ENCODE data around the gene DHX38. TPM values are rescaled to one million over a fixed set of nuclear protein-coding genes. Genes with fewer than 3 reads are reported as not detected.

The DHX38 gene
- total and polyA plus RNA-seq, 2 of the 13 experiments (the other 11 are each of a cell fraction or from before 2014, with no cell fraction given), result 54.4 to 85.9 TPM

DNA sequence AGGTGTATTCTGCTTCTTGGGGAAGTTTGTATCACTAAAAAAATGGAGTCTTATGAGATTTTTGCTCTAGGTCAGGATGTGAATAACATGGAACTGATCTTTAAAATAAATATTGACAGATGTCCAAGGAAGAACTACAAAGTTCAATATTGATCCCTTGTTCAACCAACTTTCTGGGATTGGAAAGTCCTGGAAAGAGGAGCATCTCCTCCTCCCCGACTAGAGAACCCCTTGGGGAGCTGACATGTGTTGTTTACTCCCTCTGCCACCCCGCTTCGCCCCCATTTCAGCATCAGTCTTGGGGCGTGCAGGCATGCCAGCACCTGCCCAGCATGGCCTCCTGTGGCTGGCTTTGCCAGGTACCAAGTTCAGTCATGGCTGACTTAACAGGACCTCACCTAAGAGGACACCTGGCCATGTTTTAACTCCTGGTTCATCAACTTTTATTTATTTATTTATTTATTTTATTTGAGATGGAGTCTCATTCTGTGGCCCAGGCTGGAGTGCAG, 44.5 kb downstream of the DHX38 start (continued):
- TF ChIP-seq, protein P1, sequence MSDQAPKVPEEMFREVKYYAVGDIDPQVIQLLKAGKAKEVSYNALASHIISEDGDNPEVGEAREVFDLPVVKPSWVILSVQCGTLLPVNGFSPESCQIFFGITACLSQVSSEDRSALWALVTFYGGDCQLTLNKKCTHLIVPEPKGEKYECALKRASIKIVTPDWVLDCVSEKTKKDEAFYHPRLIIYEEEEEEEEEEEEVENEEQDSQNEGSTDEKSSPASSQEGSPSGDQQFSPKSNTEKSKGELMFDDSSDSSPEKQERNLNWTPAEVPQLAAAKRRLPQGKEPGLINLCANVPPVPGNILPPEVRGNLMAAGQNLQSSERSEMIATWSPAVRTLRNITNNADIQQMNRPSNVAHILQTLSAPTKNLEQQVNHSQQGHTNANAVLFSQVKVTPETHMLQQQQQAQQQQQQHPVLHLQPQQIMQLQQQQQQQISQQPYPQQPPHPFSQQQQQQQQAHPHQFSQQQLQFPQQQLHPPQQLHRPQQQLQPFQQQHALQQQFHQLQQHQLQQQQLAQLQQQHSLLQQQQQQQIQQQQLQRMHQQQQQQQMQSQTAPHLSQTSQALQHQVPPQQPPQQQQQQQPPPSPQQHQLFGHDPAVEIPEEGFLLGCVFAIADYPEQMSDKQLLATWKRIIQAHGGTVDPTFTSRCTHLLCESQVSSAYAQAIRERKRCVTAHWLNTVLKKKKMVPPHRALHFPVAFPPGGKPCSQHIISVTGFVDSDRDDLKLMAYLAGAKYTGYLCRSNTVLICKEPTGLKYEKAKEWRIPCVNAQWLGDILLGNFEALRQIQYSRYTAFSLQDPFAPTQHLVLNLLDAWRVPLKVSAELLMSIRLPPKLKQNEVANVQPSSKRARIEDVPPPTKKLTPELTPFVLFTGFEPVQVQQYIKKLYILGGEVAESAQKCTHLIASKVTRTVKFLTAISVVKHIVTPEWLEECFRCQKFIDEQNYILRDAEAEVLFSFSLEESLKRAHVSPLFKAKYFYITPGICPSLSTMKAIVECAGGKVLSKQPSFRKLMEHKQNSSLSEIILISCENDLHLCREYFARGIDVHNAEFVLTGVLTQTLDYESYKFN (CRISPR knock-in tag; conservative IDR thresholded peaks at IDR 0.05), result peak; percentile 81
- TF ChIP-seq MIXL1 (CRISPR knock-in tag; IDR thresholded peaks at IDR 0.05) (0 out of 2 replicates have a peak, but pooled peaks have one; percentile 29), POLR2AphosphoS2 (IDR thresholded peaks at IDR 0.05; ENCODE audit: low read depth, low read length) (no peak), ONECUT2 (CRISPR knock-in tag; IDR thresholded peaks at IDR 0.05) (peak; percentile 87), RCOR2 (CRISPR knock-in tag; IDR thresholded peaks at IDR 0.05) (0 out of 2 replicates have a peak, but pooled peaks have one; percentile 18), HDAC2 (CRISPR knock-in tag; IDR thresholded peaks at IDR 0.05) (peak; percentile 15; the same call in 1 of the 2 replicates), ZSCAN21 (CRISPR knock-in tag; IDR thresholded peaks at IDR 0.05; ENCODE audit: borderline replicate concordance) (no peak), RFX5 (IDR thresholded peaks at IDR 0.05; ENCODE audit: low read depth, low read length) (no peak), MEIS2 (CRISPR knock-in tag; IDR thresholded peaks at IDR 0.05) (no peak), BCL6 (CRISPR knock-in tag; IDR thresholded peaks at IDR 0.05) (peak; percentile 96), ELF1 (CRISPR knock-in tag; IDR thresholded peaks at IDR 0.05) (no peak)
- TF ChIP-seq, protein P2, sequence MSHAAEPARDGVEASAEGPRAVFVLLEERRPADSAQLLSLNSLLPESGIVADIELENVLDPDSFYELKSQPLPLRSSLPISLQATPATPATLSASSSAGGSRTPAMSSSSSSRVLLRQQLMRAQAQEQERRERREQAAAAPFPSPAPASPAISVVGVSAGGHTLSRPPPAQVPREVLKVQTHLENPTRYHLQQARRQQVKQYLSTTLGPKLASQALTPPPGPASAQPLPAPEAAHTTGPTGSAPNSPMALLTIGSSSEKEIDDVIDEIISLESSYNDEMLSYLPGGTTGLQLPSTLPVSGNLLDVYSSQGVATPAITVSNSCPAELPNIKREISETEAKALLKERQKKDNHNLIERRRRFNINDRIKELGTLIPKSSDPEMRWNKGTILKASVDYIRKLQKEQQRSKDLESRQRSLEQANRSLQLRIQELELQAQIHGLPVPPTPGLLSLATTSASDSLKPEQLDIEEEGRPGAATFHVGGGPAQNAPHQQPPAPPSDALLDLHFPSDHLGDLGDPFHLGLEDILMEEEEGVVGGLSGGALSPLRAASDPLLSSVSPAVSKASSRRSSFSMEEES (CRISPR knock-in tag; IDR thresholded peaks at IDR 0.05), result no peak
- TF ChIP-seq, protein P3, sequence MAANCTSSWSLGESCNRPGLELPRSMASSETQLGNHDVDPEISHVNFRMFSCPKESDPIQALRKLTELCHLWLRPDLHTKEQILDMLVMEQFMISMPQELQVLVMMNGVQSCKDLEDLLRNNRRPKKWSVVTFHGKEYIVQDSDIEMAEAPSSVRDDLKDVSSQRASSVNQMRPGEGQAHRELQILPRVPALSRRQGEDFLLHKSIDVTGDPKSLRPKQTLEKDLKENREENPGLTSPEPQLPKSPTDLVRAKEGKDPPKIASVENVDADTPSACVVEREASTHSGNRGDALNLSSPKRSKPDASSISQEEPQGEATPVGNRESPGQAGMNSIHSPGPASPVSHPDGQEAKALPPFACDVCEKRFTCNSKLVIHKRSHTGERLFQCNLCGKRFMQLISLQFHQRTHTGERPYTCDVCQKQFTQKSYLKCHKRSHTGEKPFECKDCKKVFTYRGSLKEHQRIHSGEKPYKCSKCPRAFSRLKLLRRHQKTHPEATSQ (CRISPR knock-in tag; IDR thresholded peaks at IDR 0.05; ENCODE audit: borderline replicate concordance), result no peak
- TF ChIP-seq, protein P4, sequence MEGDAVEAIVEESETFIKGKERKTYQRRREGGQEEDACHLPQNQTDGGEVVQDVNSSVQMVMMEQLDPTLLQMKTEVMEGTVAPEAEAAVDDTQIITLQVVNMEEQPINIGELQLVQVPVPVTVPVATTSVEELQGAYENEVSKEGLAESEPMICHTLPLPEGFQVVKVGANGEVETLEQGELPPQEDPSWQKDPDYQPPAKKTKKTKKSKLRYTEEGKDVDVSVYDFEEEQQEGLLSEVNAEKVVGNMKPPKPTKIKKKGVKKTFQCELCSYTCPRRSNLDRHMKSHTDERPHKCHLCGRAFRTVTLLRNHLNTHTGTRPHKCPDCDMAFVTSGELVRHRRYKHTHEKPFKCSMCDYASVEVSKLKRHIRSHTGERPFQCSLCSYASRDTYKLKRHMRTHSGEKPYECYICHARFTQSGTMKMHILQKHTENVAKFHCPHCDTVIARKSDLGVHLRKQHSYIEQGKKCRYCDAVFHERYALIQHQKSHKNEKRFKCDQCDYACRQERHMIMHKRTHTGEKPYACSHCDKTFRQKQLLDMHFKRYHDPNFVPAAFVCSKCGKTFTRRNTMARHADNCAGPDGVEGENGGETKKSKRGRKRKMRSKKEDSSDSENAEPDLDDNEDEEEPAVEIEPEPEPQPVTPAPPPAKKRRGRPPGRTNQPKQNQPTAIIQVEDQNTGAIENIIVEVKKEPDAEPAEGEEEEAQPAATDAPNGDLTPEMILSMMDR (CRISPR knock-in tag; IDR thresholded peaks at IDR 0.05), result no peak
- TF ChIP-seq, protein P5, sequence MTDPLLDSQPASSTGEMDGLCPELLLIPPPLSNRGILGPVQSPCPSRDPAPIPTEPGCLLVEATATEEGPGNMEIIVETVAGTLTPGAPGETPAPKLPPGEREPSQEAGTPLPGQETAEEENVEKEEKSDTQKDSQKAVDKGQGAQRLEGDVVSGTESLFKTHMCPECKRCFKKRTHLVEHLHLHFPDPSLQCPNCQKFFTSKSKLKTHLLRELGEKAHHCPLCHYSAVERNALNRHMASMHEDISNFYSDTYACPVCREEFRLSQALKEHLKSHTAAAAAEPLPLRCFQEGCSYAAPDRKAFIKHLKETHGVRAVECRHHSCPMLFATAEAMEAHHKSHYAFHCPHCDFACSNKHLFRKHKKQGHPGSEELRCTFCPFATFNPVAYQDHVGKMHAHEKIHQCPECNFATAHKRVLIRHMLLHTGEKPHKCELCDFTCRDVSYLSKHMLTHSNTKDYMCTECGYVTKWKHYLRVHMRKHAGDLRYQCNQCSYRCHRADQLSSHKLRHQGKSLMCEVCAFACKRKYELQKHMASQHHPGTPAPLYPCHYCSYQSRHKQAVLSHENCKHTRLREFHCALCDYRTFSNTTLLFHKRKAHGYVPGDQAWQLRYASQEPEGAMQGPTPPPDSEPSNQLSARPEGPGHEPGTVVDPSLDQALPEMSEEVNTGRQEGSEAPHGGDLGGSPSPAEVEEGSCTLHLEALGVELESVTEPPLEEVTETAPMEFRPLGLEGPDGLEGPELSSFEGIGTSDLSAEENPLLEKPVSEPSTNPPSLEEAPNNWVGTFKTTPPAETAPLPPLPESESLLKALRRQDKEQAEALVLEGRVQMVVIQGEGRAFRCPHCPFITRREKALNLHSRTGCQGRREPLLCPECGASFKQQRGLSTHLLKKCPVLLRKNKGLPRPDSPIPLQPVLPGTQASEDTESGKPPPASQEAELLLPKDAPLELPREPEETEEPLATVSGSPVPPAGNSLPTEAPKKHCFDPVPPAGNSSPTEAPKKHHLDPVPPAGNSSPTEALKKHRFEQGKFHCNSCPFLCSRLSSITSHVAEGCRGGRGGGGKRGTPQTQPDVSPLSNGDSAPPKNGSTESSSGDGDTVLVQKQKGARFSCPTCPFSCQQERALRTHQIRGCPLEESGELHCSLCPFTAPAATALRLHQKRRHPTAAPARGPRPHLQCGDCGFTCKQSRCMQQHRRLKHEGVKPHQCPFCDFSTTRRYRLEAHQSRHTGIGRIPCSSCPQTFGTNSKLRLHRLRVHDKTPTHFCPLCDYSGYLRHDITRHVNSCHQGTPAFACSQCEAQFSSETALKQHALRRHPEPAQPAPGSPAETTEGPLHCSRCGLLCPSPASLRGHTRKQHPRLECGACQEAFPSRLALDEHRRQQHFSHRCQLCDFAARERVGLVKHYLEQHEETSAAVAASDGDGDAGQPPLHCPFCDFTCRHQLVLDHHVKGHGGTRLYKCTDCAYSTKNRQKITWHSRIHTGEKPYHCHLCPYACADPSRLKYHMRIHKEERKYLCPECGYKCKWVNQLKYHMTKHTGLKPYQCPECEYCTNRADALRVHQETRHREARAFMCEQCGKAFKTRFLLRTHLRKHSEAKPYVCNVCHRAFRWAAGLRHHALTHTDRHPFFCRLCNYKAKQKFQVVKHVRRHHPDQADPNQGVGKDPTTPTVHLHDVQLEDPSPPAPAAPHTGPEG (CRISPR knock-in tag; IDR thresholded peaks at IDR 0.05), result no peak
